Measurements from ENCODE around the gene TNN. TPM values are rescaled to one million over a fixed set of nuclear protein-coding genes. Genes with fewer than 3 reads are reported as not detected.

TNN gene
- total RNA-seq, 1 experiment from 2014 or later = not detected

GRCh38 chr1:175188936-175189335, 121.3 kb downstream of the TNN start:
- TF ChIP-seq EZH2 (IDR thresholded peaks at IDR 0.05; ENCODE audit: borderline replicate concordance, low read depth, low read length, poor library complexity, severe bottlenecking) = no peak
- H3K27me3 ChIP-seq (replicated peaks; ENCODE audit: insufficient read depth, low read depth, low read length, poor library complexity) = peaks cover 45% of the 10 kb centered on the region
- H3K36me3 ChIP-seq (ENCODE audit: insufficient read depth, low read length, poor library complexity, severe bottlenecking) = no peaks in the 10 kb centered on the region
- POLR2A ChIA-PET (ENCODE audit: low non-redundant PET) = no interaction called here
- H3K4me3 ChIP-seq (ENCODE audit: low read depth, low read length, poor library complexity, severe bottlenecking) = no peak overlapping the region
- no peaks in the 10 kb centered on the region for H3K9me3 ChIP-seq (ENCODE audit: low read depth, low read length, poor library complexity, severe bottlenecking)
- H3K27ac ChIP-seq (ENCODE audit: low read depth, low read length, poor library complexity, severe bottlenecking) = no peak overlapping the region
- no peak for DNase-seq (ENCODE audit: low spot score)
- CTCF ChIA-PET = no interaction called here
- intact Hi-C loops (cut with micrococcal nuclease; ENCODE audit: unreplicated experiment) = no loop called here
- no TSS peak for BruUV-seq (replicated peaks)
- H3K4me1 ChIP-seq (ENCODE audit: insufficient read depth, low read length, poor library complexity, severe bottlenecking) = no peaks in the 10 kb centered on the region

GRCh38 chr1:175191659-175192058, 124.0 kb downstream of the TNN start:
- ChIA-PET CTCF (interaction anchor here (1.1 kb wide), 1 partner anchor 40 kb away, joined by 4 read pairs; no protein-coding TSS in a partner anchor), POLR2A (ENCODE audit: low non-redundant PET) (no interaction called here)
- intact Hi-C loops (cut with micrococcal nuclease; ENCODE audit: unreplicated experiment) = no loop called here
- Histone ChIP-seq H3K27me3 (replicated peaks; ENCODE audit: insufficient read depth, low read depth, low read length, poor library complexity) (peaks cover 51% of the 10 kb centered on the region), H3K4me1 (ENCODE audit: insufficient read depth, low read length, poor library complexity, severe bottlenecking) (no peaks in the 10 kb centered on the region), H3K9me3 (ENCODE audit: low read depth, low read length, poor library complexity, severe bottlenecking) (no peaks in the 10 kb centered on the region), H3K36me3 (ENCODE audit: insufficient read depth, low read length, poor library complexity, severe bottlenecking) (no peaks in the 10 kb centered on the region), H3K27ac (ENCODE audit: low read depth, low read length, poor library complexity, severe bottlenecking) (no peak overlapping the region), H3K4me3 (ENCODE audit: low read depth, low read length, poor library complexity, severe bottlenecking) (peak overlapping the region; percentile 37)
- TF ChIP-seq EZH2 (IDR thresholded peaks at IDR 0.05; ENCODE audit: borderline replicate concordance, low read depth, low read length, poor library complexity, severe bottlenecking) = no peak
- no TSS peak for BruUV-seq (replicated peaks)
- DNase-seq (ENCODE audit: low spot score) = no peak

GRCh38 chr1:175192111-175192629, 124.5 kb downstream of the TNN start:
- ChIA-PET CTCF (interaction anchor here (1.1 kb wide), 1 partner anchor 40 kb away, joined by 4 read pairs; no protein-coding TSS in a partner anchor), POLR2A (ENCODE audit: low non-redundant PET) (no interaction called here)
- H3K27ac ChIP-seq (ENCODE audit: low read depth, low read length, poor library complexity, severe bottlenecking) = no peak overlapping the region
- no peak for TF ChIP-seq EZH2 (IDR thresholded peaks at IDR 0.05; ENCODE audit: borderline replicate concordance, low read depth, low read length, poor library complexity, severe bottlenecking)
- H3K27me3 ChIP-seq (replicated peaks; ENCODE audit: insufficient read depth, low read depth, low read length, poor library complexity) = peaks cover 49% of the 10 kb centered on the region
- H3K4me3 ChIP-seq (ENCODE audit: low read depth, low read length, poor library complexity, severe bottlenecking) = peak overlapping the region; percentile 37
- no TSS peak for BruUV-seq (replicated peaks)
- intact Hi-C loops (cut with micrococcal nuclease; ENCODE audit: unreplicated experiment) = no loop called here
- no peaks in the 10 kb centered on the region for H3K9me3 ChIP-seq (ENCODE audit: low read depth, low read length, poor library complexity, severe bottlenecking)
- H3K36me3 ChIP-seq (ENCODE audit: insufficient read depth, low read length, poor library complexity, severe bottlenecking) = no peaks in the 10 kb centered on the region
- peak; percentile 28 for DNase-seq (ENCODE audit: low spot score)
- H3K4me1 ChIP-seq (ENCODE audit: insufficient read depth, low read length, poor library complexity, severe bottlenecking) = no peaks in the 10 kb centered on the region

GRCh38 chr1:175192630-175193526, 125.2 kb downstream of the TNN start, which contains the start of gene KIAA0040:
Gene KIAA0040, minus strand, starts transcription at chr1:175192776. Its CDS starts 31,763 bp downstream, at chr1:175161013.
- CTCF ChIA-PET = interaction anchor here (1.1 kb wide), 1 partner anchor 41 kb away, joined by 4 read pairs; no protein-coding TSS in a partner anchor
- BruUV-seq (replicated peaks) = no TSS peak
- Histone ChIP-seq H3K36me3 (ENCODE audit: insufficient read depth, low read length, poor library complexity, severe bottlenecking) (no peaks in the 10 kb centered on the region), H3K27ac (ENCODE audit: low read depth, low read length, poor library complexity, severe bottlenecking) (no peak within 1 kb of the TSS), H3K4me1 (ENCODE audit: insufficient read depth, low read length, poor library complexity, severe bottlenecking) (no peaks in the 10 kb centered on the region), H3K9me3 (ENCODE audit: low read depth, low read length, poor library complexity, severe bottlenecking) (no peaks in the 10 kb centered on the region), H3K27me3 (replicated peaks; ENCODE audit: insufficient read depth, low read depth, low read length, poor library complexity) (peaks cover 51% of the 10 kb centered on the region), H3K4me3 (ENCODE audit: low read depth, low read length, poor library complexity, severe bottlenecking) (peak within 1 kb of the TSS; percentile 37)
- intact Hi-C loops (cut with micrococcal nuclease; ENCODE audit: unreplicated experiment) = no loop called here
- 0 out of 2 replicates have a peak, but pooled peaks have one; percentile 9 for TF ChIP-seq CTCF (conservative IDR thresholded peaks at IDR 0.05; ENCODE audit: low read depth, low read length)
- no peak for TF ChIP-seq EZH2 (IDR thresholded peaks at IDR 0.05; ENCODE audit: borderline replicate concordance, low read depth, low read length, poor library complexity, severe bottlenecking)
- DNase-seq (ENCODE audit: low spot score) = peak; percentile 24
- POLR2A ChIA-PET (ENCODE audit: low non-redundant PET) = no interaction called here

Data from A673 (cell line).